Activated CD4-positive, alpha-beta memory T cell treated with anti-CD3 and anti-CD28 coated beads for 36 hours (primary cell): ENCODE data around the gene OBP2A. TPM values are rescaled to one million over a fixed set of nuclear protein-coding genes. Genes with fewer than 3 reads are reported as not detected.
A peak's percentile ranks its signal among the peaks of the same experiment; 100 is the strongest.
"Not testable (repeated sequence)": the region's sequence is repeated elsewhere in the genome, so short reads cannot be mapped to it uniquely, and the experiment has no call there.

Source experiments
- CTCF ChIA-PET: fragments of 350-600 bp; sonication (Branson Sonifier 250); formaldehyde crosslinking; loops from one replicate; lab custom pipeline; 2021; ENCODE audit warnings: antibody characterized with exemption, inconsistent platforms; lab: Charles Lee
- POLR2A ChIA-PET: fragments of 350-600 bp; sonication (Branson Sonifier 250); formaldehyde crosslinking; loops from one replicate; lab custom pipeline; 2021; ENCODE audit warnings: antibody characterized with exemption; lab: Charles Lee
- DNase-seq: peaks from one replicate; pipeline ENCODE4 v3.0.0-alpha.2; 2020
- H3K27ac Mint-ChIP-seq: one replicate; pipeline ENCODE4 v1.8.0; 2021; ENCODE audit warnings: mixed read lengths
- H3K27me3 Mint-ChIP-seq: one replicate; pipeline ENCODE4 v1.8.0; 2021; ENCODE audit warnings: mixed read lengths
- H3K36me3 Mint-ChIP-seq: one replicate; pipeline ENCODE4 v1.8.0; 2021; ENCODE audit warnings: mixed read lengths
- H3K4me1 Mint-ChIP-seq: one replicate; pipeline ENCODE4 v1.8.0; 2021; ENCODE audit warnings: low read depth, mixed read lengths
- H3K4me3 Mint-ChIP-seq: one replicate; pipeline ENCODE4 v1.8.0; 2021; ENCODE audit warnings: mild to moderate bottlenecking, mixed read lengths
- H3K9me3 Mint-ChIP-seq: one replicate; pipeline ENCODE4 v1.8.0; 2021; ENCODE audit warnings: mixed read lengths
- intact Hi-C: fragments of 100-400 bp; cut with micrococcal nuclease; formaldehyde crosslinking; loops from one replicate; pipeline ENCODE4 v1.15.1; 2023
- total RNA-seq, 2 experiments: library from RNA; stranded (reverse); gene quantifications; one replicate each; pipeline ENCODE4 v1.2.3, GENCODE V29; 2021

OBP2A gene
- total RNA-seq, 2 experiments from 2014 or later: not detected

DNA sequence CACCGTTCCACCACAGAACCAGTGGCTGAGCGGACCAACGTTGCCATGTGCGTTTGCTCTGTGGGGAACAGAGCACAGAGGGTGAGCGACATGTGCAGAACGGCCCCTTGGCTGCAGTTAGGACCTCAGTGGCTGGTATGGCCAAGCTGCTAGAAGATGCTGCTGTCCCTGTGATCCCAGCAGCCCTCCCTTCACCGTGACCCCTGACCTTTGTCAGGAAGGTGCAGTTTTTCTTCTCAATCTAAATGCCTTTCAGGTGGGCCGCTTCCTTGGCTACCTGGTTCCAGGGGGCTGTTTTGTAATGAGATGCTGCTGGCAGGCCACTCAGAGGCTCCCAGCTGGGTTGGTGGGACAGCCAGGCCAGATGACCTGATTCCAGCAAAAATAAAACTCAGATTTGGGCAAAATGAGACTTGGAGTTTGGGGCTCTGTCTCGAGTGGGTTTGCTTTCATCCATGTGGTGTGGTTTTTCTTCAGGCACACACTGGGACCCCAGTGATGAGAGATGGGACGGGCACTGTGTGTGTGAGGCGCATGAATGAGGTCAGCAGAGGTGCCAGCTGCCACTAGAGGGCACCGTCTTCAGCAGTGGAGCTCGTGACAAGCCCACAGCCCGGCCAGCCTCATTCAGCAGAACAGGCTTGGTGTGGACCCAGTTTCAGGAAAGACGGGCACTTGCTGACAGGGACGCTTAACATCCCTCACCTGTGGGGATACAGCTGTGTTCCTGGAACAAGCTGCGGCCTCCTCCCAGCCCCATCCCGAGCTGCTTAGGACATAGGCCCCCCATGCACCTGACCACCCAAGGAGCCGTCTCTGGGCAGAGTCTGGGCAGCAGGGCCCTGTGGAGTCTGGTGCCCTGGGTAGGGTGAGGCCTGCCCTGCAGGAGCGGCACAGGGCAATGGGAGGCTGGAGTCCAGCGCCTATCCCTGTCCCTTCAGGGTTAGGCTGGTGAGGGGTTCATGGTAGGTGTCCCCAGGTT, 41.4 kb upstream of the OBP2A start:
- Mint-ChIP-seq H3K4me3 (no peak overlapping the region), H3K9me3 (peaks cover 17% of the 10 kb centered on the region), H3K27ac (no peak overlapping the region), H3K36me3 (peaks cover 32% of the 10 kb centered on the region), H3K4me1 (peaks cover 17% of the 10 kb centered on the region), H3K27me3 (no peaks in the 10 kb centered on the region)
- ChIA-PET CTCF (interaction anchor here (0.6 to 1.6 kb wide), 11 partner anchors 11 to 96 kb away, joined by 3 to 5 read pairs (median 4); no protein-coding TSS in a partner anchor), POLR2A (interaction anchor here (0.5 to 1.8 kb wide), 2 partner anchors 24 to 635 kb away, joined by 3 to 7 read pairs; no protein-coding TSS in a partner anchor)
- intact Hi-C loops: no loop called here
- DNase-seq: peak; percentile 68

DNA sequence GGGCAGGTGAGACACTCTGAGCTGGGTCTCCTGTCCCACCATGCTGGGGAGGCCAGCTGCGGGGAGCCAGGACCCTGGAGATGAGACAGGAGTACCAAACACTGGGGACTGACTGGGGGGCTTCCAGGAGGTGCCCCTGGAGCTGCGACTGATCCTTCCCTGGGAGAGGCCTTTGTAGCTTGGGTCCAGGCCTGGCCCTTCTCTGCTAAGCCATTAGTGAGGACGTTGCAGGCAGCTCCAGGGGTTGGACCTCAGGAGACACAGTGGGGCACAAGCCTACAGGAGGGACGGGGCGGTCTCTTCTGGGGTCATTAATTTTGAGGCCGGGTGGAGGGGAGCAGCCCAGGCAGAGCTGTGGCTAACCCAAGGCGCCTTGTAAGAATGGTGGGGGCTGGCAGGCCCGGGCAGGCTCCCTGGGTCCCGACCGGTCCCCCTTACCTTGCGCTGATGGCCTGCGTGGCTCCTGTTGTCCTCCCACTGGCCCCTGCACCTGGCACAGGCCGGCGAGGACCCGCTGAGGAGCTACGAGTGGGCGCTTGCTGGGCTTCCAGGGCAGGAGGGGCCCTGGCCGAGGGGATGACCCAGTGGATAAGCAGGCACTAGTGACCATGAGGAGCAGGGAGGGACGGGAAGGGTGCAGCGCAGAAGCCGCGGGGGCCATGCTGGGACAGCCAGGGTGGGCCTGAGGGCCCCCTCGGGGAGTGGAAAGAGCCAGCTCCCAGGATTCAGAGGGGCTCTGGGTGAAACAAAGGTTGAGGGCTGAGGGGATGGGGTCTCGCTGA, 40.3 kb upstream of the OBP2A start:
- Mint-ChIP-seq H3K4me3 (no peak overlapping the region), H3K4me1 (peaks cover 17% of the 10 kb centered on the region), H3K27me3 (no peaks in the 10 kb centered on the region), H3K9me3 (peaks cover 17% of the 10 kb centered on the region), H3K27ac (no peak overlapping the region), H3K36me3 (peaks cover 32% of the 10 kb centered on the region)
- ChIA-PET POLR2A (interaction anchor here (1.8 kb wide), 1 partner anchor 25 kb away, joined by 7 read pairs; no protein-coding TSS in a partner anchor), CTCF (interaction anchor here (1.0 to 1.6 kb wide), 4 partner anchors 15 to 32 kb away, joined by 3 to 5 read pairs (median 4); no protein-coding TSS in a partner anchor)
- intact Hi-C loops: no loop called here
- DNase-seq: no peak

DNA sequence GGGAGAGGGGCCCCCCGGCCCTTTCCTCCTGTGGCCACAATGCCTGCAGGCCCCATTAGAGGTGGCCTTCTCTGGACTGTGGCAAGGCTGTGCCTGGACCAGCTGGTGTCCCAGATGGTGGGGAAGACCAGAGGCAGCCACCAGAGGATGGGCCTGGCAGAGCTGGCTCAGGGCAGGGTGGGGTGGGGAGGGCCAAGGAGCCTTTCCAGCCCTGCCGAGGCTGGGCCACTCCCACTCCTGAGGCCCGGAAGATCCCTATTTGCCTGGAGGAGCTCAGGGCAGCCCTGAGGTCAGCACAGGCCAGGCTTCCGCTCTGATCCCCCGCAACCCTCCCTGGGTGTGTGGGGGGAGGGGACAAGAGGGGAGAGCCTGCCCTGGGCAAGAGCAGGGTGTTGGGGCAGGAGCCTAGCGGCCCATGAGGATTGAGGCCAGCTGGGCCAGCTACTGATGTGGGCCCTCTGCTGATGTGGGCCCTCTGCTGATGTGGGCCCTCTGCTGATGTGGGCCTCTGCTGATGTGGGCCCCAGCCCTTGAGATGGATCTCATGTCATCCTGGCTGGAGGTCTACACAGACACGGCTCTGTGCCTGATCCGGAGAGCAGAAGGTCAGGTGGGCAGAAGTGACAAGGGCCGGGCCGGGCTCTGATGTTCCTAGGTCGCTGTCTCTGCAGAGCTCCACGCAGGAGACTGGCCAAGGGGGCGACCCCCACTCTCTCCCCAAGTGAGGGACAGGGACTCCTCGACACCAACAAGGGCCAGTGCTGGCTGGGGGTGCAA, 39.4 kb upstream of the OBP2A start:
- ChIA-PET POLR2A (interaction anchor here (1.8 kb wide), 1 partner anchor 26 kb away, joined by 7 read pairs; no protein-coding TSS in a partner anchor), CTCF (no interaction called here)
- Mint-ChIP-seq H3K27ac (no peak overlapping the region), H3K9me3 (peaks cover 17% of the 10 kb centered on the region), H3K36me3 (peaks cover 32% of the 10 kb centered on the region), H3K4me1 (peaks cover 17% of the 10 kb centered on the region), H3K4me3 (no peak overlapping the region), H3K27me3 (no peaks in the 10 kb centered on the region)
- intact Hi-C loops: no loop called here
- DNase-seq: no peak

DNA sequence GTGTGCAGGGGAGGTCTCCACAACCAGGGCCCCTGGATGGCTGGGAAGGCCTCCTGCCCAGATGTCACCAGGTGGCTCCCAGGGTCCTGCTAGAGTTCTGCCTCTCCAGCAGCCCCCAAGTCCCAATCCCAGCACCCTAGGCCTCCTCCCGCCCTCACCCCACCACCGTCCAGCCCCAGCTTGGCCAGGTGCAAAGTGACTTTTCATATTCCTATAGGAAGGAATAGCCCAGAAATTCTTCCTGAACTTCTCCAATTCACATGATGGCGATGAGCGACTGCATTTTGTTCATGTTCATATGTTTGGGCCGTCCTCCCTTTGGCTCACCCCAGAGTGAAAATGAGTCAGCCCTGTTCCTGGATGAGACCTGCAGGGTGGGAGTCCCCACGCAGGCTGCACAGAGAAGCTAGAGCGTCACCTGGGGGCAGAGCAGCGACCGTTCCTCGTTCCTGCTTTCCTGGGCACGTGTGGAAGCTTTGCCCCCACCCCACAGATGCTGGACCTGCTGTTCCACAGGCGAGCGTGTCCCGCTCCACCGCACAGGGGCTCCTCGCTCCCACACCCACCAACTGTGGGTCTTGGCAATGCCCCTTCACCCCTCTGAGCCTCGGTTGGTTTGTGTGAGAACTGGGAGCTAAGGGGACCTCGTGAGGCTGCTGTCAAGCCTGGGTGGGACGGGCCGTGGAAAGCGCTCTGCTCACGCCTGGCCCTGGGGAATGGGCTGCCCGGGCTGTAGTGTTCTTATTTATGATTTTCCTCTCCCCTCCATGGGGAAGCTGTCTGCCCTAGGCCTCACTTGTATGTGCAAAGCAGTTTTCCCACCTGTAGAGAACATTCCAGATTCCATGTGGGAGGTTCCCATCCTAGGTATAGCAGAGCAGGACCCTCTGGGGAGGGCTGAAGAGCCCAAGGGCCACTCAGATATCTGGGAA, 38.6 kb upstream of the OBP2A start:
- Mint-ChIP-seq H3K36me3 (peaks cover 26% of the 10 kb centered on the region), H3K27ac (no peak overlapping the region), H3K4me1 (peaks cover 12% of the 10 kb centered on the region), H3K27me3 (no peaks in the 10 kb centered on the region), H3K4me3 (no peak overlapping the region), H3K9me3 (peaks cover 17% of the 10 kb centered on the region)
- POLR2A ChIA-PET: no interaction called here
- CTCF ChIA-PET: no interaction called here
- no peak for DNase-seq
- intact Hi-C loops: no loop called here

DNA sequence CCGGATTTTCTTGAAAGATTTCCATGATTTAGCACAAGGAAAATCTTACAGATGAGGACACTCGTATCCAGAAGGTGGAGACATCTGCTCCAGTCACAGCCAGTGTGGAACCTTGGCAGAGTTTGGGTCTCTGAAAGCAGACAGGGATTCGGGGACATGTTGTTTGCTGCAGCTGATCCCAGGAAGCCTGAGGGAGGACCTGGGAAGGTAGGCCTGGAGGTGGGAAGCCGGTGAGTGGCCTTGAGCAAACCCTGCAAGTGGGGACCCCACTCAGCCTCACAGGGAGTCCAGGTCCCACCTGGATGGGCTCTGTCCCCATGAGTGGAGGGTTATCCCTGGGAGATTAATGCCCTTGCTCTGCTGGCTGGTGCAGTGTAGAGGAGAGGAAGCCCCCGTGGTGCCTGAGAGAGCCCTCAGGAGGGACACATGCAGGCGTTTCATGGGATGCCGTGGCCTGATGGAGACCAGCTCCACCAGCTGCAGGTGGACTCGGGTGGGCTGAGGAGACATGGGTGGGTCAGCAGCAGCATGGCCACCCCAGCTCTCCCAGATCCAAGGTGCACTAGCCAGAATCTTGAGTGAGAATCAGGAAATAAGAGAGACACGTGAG, 37.6 kb upstream of the OBP2A start:
- intact Hi-C loops: no loop called here
- Mint-ChIP-seq H3K4me1 (peaks cover 8% of the 10 kb centered on the region), H3K27ac (no peak overlapping the region), H3K36me3 (peaks cover 18% of the 10 kb centered on the region), H3K27me3 (no peaks in the 10 kb centered on the region), H3K9me3 (peaks cover 17% of the 10 kb centered on the region), H3K4me3 (no peak overlapping the region)
- ChIA-PET POLR2A (no interaction called here), CTCF (no interaction called here)
- no peak for DNase-seq

DNA sequence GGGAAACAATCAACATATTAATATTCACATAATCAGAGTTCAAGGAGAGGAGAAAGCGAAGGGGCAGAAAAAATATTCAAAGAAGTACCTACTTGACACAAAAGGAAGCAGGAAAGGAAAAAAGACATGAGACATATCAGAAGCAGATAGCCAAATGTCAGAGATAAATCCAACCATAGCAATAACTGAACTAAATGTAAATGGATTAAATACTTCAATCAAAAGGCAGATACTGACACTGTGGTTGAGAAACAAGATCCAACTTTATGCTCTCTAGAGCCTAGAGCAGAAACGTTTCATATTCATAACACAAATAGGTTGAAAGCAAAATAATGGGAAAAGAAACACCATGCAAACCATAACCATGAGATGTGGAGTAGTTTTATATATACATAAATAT, 36.5 kb upstream of the OBP2A start:
- H3K36me3 Mint-ChIP-seq: peaks cover 9% of the 10 kb centered on the region
- peaks cover 17% of the 10 kb centered on the region for H3K9me3 Mint-ChIP-seq
- CTCF ChIA-PET: no interaction called here
- H3K27me3 Mint-ChIP-seq: no peaks in the 10 kb centered on the region
- no peak for DNase-seq
- no peak overlapping the region for H3K4me3 Mint-ChIP-seq
- H3K4me1 Mint-ChIP-seq: peaks cover 8% of the 10 kb centered on the region
- POLR2A ChIA-PET: no interaction called here
- H3K27ac Mint-ChIP-seq: no peak overlapping the region
- intact Hi-C loops: no loop called here

DNA sequence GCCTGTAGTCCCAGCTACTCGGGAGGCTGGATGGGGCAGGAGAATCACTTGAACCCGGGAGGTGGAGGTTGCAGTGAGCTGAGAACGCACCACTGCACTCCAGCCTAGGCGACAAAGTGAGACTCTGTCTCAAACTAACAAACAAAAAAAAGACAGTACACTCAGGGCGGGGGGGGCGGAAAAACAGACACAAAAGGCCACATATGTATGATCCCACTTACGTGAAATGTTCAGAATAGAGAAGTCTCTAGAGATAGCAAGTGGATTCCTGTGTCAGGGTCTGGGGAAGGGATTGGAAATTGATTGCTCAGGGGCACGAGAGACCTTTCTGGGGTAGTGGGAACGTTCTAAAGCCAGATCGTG, 33.7 kb upstream of the OBP2A start:
- POLR2A ChIA-PET: no interaction called here
- CTCF ChIA-PET: no interaction called here
- no peak overlapping the region for H3K27ac Mint-ChIP-seq
- no peak overlapping the region for H3K4me3 Mint-ChIP-seq
- H3K36me3 Mint-ChIP-seq: peaks cover 2% of the 10 kb centered on the region
- H3K9me3 Mint-ChIP-seq: peaks cover 17% of the 10 kb centered on the region
- intact Hi-C loops: no loop called here
- H3K4me1 Mint-ChIP-seq: peaks cover 5% of the 10 kb centered on the region
- H3K27me3 Mint-ChIP-seq: no peaks in the 10 kb centered on the region
- DNase-seq: no peak

DNA sequence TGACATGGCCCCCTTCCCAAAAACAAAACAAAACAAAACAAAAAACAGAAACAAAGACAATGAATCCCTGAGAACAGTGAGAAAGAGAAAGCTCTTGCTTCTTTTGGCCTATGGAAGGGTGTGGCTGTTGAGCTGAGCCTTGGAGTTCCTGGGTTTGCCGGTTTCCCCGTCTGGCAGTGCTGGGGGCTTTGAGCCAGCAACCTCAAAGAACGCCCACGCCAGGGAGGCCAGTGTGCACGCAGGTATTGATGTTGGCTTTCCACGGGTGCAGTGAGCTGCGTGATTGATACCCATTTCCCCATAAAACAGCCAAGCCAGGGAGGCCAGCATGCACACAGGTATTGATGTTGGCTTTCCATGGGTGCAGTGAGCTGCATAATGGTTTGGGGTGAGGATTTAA, 33.0 kb upstream of the OBP2A start:
- Mint-ChIP-seq H3K27ac (no peak overlapping the region), H3K36me3 (peaks cover 2% of the 10 kb centered on the region), H3K9me3 (peaks cover 15% of the 10 kb centered on the region), H3K4me3 (no peak overlapping the region), H3K4me1 (peaks cover 5% of the 10 kb centered on the region), H3K27me3 (peaks cover 1% of the 10 kb centered on the region)
- CTCF ChIA-PET: no interaction called here
- peak; percentile 3 for DNase-seq
- intact Hi-C loops: no loop called here
- POLR2A ChIA-PET: no interaction called here

DNA sequence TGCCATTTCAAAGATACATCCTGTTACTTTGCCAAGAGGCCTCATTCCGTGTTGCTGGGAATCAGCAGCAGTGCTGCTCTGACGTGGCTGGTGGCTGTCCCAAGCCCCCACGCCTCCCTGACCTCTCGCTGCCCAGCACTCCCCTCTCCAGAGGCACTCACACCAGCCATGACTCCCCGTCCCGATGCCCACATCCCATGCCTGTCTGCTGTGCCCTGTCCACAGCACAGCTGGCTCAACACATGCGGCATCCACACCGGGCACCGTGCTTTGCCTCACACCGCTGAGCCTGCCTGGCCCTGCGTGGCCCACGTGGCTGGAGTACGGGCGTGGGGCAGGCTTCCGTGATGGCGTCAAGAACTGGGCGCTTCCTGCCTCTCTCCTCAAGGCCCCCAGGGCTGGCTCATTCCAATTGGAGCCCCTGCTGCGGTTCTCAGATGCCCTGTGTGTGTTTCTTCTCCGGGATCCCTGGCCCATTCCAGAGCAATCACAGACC, 32.5 kb upstream of the OBP2A start:
- Mint-ChIP-seq H3K27me3 (peaks cover 1% of the 10 kb centered on the region), H3K9me3 (peaks cover 12% of the 10 kb centered on the region), H3K27ac (no peak overlapping the region), H3K4me3 (no peak overlapping the region), H3K4me1 (peaks cover 5% of the 10 kb centered on the region), H3K36me3 (peaks cover 2% of the 10 kb centered on the region)
- ChIA-PET CTCF (no interaction called here), POLR2A (no interaction called here)
- DNase-seq: peak; percentile 4
- intact Hi-C loops: no loop called here

DNA sequence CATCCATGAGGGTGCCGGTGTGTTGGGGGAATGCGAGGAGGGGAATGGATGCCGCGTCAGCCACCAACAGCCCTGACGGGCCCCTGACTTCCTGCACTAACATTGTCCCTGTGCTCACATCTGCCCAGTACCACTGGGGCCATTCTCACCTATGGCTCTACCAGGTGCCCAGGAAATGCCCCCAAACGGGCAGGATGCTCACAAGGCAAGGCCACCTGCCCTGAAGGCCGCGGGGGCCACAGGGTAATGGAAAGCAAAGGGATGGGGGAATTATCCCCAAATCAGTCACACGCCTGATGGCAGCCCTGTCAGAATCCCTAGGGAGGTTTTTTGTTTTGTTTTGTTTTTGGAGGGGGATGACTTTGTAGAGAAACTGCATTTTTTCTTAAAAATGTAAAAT, 32.0 kb upstream of the OBP2A start:
- CTCF ChIA-PET, H3K36me3 Mint-ChIP-seq, intact Hi-C loops, H3K4me3 Mint-ChIP-seq, POLR2A ChIA-PET, H3K4me1 Mint-ChIP-seq, H3K27ac Mint-ChIP-seq, H3K27me3 Mint-ChIP-seq, H3K9me3 Mint-ChIP-seq, DNase-seq: not testable (repeated sequence)
